Kidney glomerular epithelial cell (primary cell): ENCODE data around the gene RGS1.

ENCODE experiments used
- DNase-seq: peaks from one replicate; lab custom pipeline; 2025; lab: John Stamatoyannopoulos, UW

Gene RGS1

DNA sequence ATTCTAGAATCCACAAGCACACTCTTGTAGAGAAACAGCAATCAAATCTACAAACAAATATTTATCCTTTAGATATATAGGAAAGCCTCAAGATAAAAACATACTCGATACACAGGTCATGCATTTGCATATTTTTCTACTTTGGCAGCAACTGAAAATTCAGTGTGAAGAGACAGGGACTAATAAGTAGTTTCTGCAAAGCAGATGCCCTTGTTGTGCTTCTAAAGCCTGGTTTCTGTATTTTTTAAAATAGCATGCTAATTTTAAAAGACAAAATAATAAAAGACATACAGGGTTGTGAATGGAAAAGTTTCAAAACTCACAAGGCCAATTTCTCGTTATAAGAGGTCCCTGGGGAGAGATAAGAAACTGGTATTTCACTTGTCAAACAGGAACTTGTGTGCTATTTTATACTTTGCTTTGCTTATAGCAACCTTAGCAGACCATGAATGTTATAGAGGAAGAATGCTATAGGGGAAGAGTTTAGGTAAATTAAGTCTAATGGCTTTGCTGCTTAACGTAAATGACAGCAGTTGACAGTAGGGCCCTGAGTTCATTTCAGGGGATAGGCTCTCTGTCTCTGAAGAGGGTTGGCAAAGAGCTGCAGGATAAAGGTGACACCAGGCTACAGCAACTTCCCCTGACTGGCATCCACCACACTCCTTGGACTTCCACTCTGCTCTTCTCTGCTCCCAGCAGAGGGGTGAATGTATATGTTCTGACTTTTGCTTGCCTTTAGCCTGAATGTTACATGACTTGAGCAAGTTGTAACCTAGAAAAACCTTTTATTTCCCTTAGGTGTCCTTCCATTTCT is 51.0 kb downstream of the RGS1 start:
- no peak for DNase-seq

DNA sequence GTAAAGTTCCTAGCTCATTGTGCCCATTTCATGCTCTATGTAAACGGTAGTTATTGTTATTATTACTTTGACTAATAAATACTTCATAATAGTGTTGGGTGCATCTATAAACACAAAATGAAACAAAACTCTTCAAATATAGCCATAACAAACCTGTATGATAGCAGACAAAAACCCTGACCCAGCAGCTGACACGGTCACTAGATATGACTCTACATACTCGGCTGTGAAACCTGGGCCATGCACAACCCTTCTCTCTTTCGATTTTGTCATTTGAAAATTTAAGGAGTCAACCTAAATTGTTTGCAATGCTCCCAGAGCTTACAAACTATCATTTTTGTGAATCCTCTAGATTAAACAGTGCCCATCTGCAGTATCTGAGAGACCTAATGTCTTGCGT is 52.3 kb downstream of the RGS1 start:
- DNase-seq, result no peak

DNA sequence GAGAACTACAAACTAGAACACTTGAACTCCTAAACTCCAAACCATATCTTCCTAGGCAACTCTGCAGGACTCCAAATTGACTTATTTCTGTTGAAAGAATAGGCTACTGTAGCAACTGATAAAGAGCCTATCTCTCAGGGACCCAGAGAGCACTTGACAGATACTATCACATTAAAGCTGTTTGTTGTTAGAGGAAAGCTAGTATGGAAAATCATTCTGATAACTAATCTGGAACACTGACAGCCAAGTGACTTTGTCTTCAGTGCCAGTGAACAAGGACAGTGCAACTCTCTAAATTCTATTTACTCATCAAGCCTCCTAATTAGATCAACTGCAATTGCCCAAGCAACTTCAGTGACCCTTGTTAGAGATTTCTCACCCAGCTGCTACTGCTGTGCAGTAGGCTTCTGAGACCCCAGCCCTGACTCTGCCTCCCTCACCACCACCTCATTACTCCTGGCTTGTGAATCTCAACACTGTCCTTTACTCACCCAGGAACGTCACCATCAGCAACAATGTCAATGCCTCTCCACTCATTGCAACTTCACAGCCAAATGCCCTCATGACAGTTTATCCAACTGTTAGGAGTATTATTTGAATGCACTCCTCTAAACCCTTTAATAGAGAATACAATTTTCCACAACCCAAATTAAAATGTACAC is 53.0 kb downstream of the RGS1 start:
- DNase-seq, result no peak

DNA sequence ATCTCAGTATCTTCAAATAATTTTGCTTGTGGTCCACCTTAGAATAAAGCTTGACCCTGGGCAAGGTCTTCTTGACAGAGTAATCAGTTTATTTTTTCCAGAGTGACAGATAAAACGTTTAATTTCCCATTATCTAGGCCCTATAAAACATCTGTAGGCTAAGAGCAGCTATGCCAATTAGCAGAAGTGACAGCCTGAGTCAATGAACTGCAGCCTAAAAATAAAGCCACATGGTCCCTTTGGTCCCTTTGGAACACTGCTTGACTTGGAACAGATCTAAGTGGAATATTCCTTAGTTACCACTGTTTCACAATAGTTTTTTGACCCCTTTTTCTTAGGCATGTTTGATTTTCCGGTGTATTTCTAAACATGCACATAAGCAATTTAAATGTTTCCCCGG is 54.0 kb downstream of the RGS1 start:
- DNase-seq, result no peak
